Trophoblast cell (in vitro differentiated cells and primary cell): ENCODE data around the gene CDK18.
"Not testable (repeated sequence)": the region's sequence is repeated elsewhere in the genome, so short reads cannot be mapped to it uniquely, and the experiment has no call there.

Experiments used
- DNase-seq, 2 donors: peaks; one replicate each; pipeline ENCODE4 v3.0.0-alpha.2; 2016
- H2AFZ ChIP-seq: 2 replicates; pipeline ENCODE4 v1.6.1; 2013; ENCODE audit warnings: low read length, moderate library complexity, mild to moderate bottlenecking; ENCODE audit not compliant: insufficient read depth, poor library complexity
- H2AK5ac ChIP-seq: 2 replicates; pipeline ENCODE4 v1.6.1; 2013; ENCODE audit warnings: mild to moderate bottlenecking, low read length
- H2BK120ac ChIP-seq: 2 replicates; pipeline ENCODE4 v1.6.1; 2013; ENCODE audit warnings: low read length, mild to moderate bottlenecking, moderate library complexity; ENCODE audit not compliant: insufficient read depth, poor library complexity
- H2BK12ac ChIP-seq: 2 replicates; pipeline ENCODE4 v1.6.1; 2013; ENCODE audit warnings: mild to moderate bottlenecking, low read length, moderate library complexity
- H2BK5ac ChIP-seq: 2 replicates; pipeline ENCODE4 v1.6.1; 2013; ENCODE audit warnings: low read length, low read depth, moderate library complexity, mild to moderate bottlenecking; ENCODE audit not compliant: poor library complexity
- H3K14ac ChIP-seq: 2 replicates; pipeline ENCODE4 v1.6.1; 2013; ENCODE audit warnings: mild to moderate bottlenecking, low read length
- H3K18ac ChIP-seq: 2 replicates; pipeline ENCODE4 v1.6.1; 2013; ENCODE audit warnings: mild to moderate bottlenecking, low read length
- H3K23ac ChIP-seq: 2 replicates; pipeline ENCODE4 v1.6.1; 2013; ENCODE audit warnings: low read length
- H3K27ac ChIP-seq: 2 replicates; pipeline ENCODE4 v1.5.1; 2013; ENCODE audit warnings: low read depth, mild to moderate bottlenecking, inconsistent platforms, low read length, moderate library complexity
- H3K27me3 ChIP-seq: 2 replicates; pipeline ENCODE4 v1.6.1; 2013; ENCODE audit warnings: inconsistent platforms, mild to moderate bottlenecking, low read length, moderate library complexity; ENCODE audit not compliant: insufficient read depth
- H3K36me3 ChIP-seq, 2 experiments: 1 replicate in 1 of 2; 2 replicates in 1 of 2; pipeline ENCODE4 v1.6.1; 2013; ENCODE audit warnings: low read length in 2 of 2, mild to moderate bottlenecking in 2 of 2, moderate library complexity in 1 of 2; ENCODE audit not compliant: insufficient read depth in 2 of 2, control insufficient read depth in 1 of 2
- H3K4ac ChIP-seq: 2 replicates; pipeline ENCODE4 v1.6.1; 2013; ENCODE audit warnings: low read depth, mild to moderate bottlenecking, low read length, moderate library complexity
- H3K4me1 ChIP-seq, 2 experiments: 1 replicate in 1 of 2; 2 replicates in 1 of 2; pipeline ENCODE4 v1.6.1; 2013; ENCODE audit warnings: low read length in 2 of 2, mild to moderate bottlenecking in 2 of 2, moderate library complexity in 1 of 2; ENCODE audit not compliant: insufficient read depth in 2 of 2, control insufficient read depth in 1 of 2
- H3K4me2 ChIP-seq: 2 replicates; pipeline ENCODE4 v1.6.1; 2013; ENCODE audit warnings: inconsistent platforms, mild to moderate bottlenecking, low read length, moderate library complexity
- H3K4me3 ChIP-seq: 2 replicates; pipeline ENCODE4 v1.5.1; 2013; ENCODE audit warnings: mild to moderate bottlenecking, low read depth, low read length, inconsistent platforms
- H3K79me1 ChIP-seq: one replicate; pipeline ENCODE4 v1.6.1; 2013; ENCODE audit warnings: low read length
- H3K79me2 ChIP-seq: 2 replicates; pipeline ENCODE4 v1.6.1; 2013; ENCODE audit warnings: low read length, mild to moderate bottlenecking; ENCODE audit not compliant: control insufficient read depth, insufficient read depth, poor library complexity
- H3K9ac ChIP-seq: 2 replicates; pipeline ENCODE4 v1.6.1; 2013; ENCODE audit warnings: mild to moderate bottlenecking, low read length
- H3K9me3 ChIP-seq: 2 replicates; pipeline ENCODE4 v1.6.1; 2013; ENCODE audit warnings: low read depth, mild to moderate bottlenecking, control low read depth, inconsistent platforms, low read length; ENCODE audit not compliant: insufficient read depth
- H4K12ac ChIP-seq: 2 replicates; pipeline ENCODE4 v1.6.1; 2013; ENCODE audit warnings: low read depth, mild to moderate bottlenecking, low read length, moderate library complexity
- H4K8ac ChIP-seq: 2 replicates; pipeline ENCODE4 v1.6.1; 2013; ENCODE audit warnings: low read depth, mild to moderate bottlenecking, low read length, moderate library complexity
- H4K91ac ChIP-seq: one replicate; pipeline ENCODE4 v1.6.1; 2013; ENCODE audit warnings: low read depth, mild to moderate bottlenecking, low read length, moderate library complexity
- WGBS: extraction: QIAGEN DNeasy Blood & Tissue Kit; methylation state at CpG from one replicate; pipeline ENCODE4 v1.1.7; 2013; ENCODE audit warnings: missing lambda C conversion rate; ENCODE audit not compliant: insufficient read length, insufficient coverage; ENCODE audit errors: extremely low coverage; 5-methylcytosine and 5-hydroxymethylcytosine counted together

CDK18 gene

DNA sequence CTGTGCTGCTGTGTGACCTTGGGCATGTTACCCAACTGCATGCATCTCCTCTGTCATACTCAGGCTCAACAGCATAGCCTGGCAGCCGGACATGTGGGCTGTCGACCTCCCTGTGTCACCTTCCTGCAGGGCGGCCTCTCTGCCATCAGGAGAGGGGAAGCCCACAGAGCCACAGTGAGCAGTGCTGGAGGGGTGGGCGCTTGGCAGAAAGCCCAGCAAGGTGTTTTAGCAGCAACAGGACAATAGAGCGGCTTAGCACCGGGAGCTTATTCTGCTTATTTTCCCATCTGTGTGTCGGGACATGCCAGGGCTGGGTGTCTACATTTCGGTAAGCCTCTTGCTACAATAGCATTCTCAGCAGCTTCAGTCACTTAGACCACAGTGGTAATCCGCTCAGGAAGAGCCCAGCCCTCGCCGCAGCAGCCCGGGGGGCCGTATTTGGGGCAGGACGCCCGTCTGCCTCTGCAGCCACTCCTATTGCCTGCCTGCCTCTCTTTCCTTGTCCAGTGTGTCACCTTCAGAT lies 22.8 kb upstream of the CDK18 start:
- no peak overlapping the region for H3K4me2 ChIP-seq
- H3K79me2 ChIP-seq = no peaks in the 10 kb centered on the region
- no CpG with 5 or more reads among the region's 15 CpGs for WGBS

DNA sequence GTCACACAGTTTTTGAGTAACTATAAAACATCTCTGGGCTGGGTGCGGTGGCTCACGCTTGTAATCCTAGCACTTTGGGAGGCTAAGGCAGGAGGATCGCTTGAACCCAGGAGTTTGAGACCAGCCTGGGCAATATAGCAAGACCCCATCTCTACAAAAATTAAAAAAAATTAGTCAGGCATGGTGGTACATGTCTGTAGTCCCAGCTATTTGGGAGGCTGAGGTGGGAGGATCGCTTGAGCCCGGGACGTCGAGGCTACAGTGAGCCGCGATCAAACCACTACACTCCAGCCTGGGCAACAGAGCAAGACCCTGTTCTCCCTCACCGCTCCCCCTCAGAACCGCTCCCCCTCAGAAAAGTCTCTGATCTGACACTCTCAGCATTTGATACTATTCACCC lies 21.9 kb upstream of the CDK18 start:
- not testable (repeated sequence) for H3K14ac ChIP-seq, H3K9ac ChIP-seq, H3K18ac ChIP-seq, H2BK12ac ChIP-seq, H3K23ac ChIP-seq, H3K36me3 ChIP-seq, H2AFZ ChIP-seq, H4K12ac ChIP-seq, H3K27ac ChIP-seq, H4K91ac ChIP-seq, H3K4me1 ChIP-seq, H2BK120ac ChIP-seq, DNase-seq, H4K8ac ChIP-seq, H2AK5ac ChIP-seq, H3K79me2 ChIP-seq, H3K4ac ChIP-seq, H3K4me3 ChIP-seq, H3K4me2 ChIP-seq, H2BK5ac ChIP-seq, H3K27me3 ChIP-seq, H3K9me3 ChIP-seq, H3K79me1 ChIP-seq
- no CpG with 5 or more reads among the region's 11 CpGs for WGBS

More for the DNA sequence above, 22.8 kb upstream of the CDK18 start:
- no peak overlapping the region for H3K4ac ChIP-seq
- H2BK120ac ChIP-seq = no peak overlapping the region
- H2BK5ac ChIP-seq = no peak overlapping the region
- DNase-seq = no peak
- no peaks in the 10 kb centered on the region for H3K36me3 ChIP-seq
- H3K9ac ChIP-seq = no peak overlapping the region
- H3K9me3 ChIP-seq = no peaks in the 10 kb centered on the region
- no peak overlapping the region for H4K12ac ChIP-seq
- H2BK12ac ChIP-seq = no peak overlapping the region
- H3K4me1 ChIP-seq = no peaks in the 10 kb centered on the region
- no peak overlapping the region for H3K14ac ChIP-seq
- H3K4me3 ChIP-seq = no peak overlapping the region
- H3K27ac ChIP-seq = no peak overlapping the region
- H3K27me3 ChIP-seq = no peaks in the 10 kb centered on the region
- H4K8ac ChIP-seq = no peak overlapping the region
- no peak overlapping the region for H2AK5ac ChIP-seq
- H3K18ac ChIP-seq = no peak overlapping the region
- no peak overlapping the region for H2AFZ ChIP-seq
- no peak overlapping the region for H3K23ac ChIP-seq
- H4K91ac ChIP-seq = no peak overlapping the region
- no peaks in the 10 kb centered on the region for H3K79me1 ChIP-seq

DNA sequence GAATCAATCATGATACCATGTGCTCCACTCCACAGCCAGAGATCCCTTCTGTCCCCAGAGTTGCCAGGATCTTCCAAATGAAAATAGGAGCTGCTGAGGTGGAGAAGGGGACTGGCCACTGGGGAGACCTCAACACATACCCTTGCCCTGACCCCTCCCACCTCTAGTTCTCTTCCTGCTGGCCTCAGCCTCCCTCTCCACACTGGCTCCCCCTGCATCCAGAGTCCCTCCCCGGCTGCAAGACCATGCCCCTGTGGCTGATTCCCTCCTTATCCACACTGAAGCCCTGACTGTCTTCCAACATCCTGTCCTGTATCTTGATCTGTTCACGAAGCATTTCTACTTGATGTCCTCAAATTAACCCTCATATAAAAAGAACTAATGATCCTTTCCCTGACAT lies 21.1 kb upstream of the CDK18 start:
- no peaks in the 10 kb centered on the region for H3K9me3 ChIP-seq
- H3K36me3 ChIP-seq = no peaks in the 10 kb centered on the region
- no peak for DNase-seq
- H3K4me2 ChIP-seq = no peak overlapping the region
- H3K79me2 ChIP-seq = no peaks in the 10 kb centered on the region
- no peak overlapping the region for H3K18ac ChIP-seq
- no peaks in the 10 kb centered on the region for H3K27me3 ChIP-seq
- no peak overlapping the region for H3K9ac ChIP-seq
- no CpG with 5 or more reads among the region's 2 CpGs for WGBS
- H2AK5ac ChIP-seq = no peak overlapping the region
- H2BK5ac ChIP-seq = no peak overlapping the region
- no peak overlapping the region for H4K8ac ChIP-seq
- no peaks in the 10 kb centered on the region for H3K4me1 ChIP-seq
- H3K23ac ChIP-seq = no peak overlapping the region
- H2AFZ ChIP-seq = no peak overlapping the region
- H3K4ac ChIP-seq = no peak overlapping the region
- H3K14ac ChIP-seq = no peak overlapping the region
- no peak overlapping the region for H4K12ac ChIP-seq
- H3K79me1 ChIP-seq = no peaks in the 10 kb centered on the region
- no peak overlapping the region for H3K27ac ChIP-seq
- no peak overlapping the region for H4K91ac ChIP-seq
- no peak overlapping the region for H2BK12ac ChIP-seq
- H2BK120ac ChIP-seq = no peak overlapping the region
- no peak overlapping the region for H3K4me3 ChIP-seq

DNA sequence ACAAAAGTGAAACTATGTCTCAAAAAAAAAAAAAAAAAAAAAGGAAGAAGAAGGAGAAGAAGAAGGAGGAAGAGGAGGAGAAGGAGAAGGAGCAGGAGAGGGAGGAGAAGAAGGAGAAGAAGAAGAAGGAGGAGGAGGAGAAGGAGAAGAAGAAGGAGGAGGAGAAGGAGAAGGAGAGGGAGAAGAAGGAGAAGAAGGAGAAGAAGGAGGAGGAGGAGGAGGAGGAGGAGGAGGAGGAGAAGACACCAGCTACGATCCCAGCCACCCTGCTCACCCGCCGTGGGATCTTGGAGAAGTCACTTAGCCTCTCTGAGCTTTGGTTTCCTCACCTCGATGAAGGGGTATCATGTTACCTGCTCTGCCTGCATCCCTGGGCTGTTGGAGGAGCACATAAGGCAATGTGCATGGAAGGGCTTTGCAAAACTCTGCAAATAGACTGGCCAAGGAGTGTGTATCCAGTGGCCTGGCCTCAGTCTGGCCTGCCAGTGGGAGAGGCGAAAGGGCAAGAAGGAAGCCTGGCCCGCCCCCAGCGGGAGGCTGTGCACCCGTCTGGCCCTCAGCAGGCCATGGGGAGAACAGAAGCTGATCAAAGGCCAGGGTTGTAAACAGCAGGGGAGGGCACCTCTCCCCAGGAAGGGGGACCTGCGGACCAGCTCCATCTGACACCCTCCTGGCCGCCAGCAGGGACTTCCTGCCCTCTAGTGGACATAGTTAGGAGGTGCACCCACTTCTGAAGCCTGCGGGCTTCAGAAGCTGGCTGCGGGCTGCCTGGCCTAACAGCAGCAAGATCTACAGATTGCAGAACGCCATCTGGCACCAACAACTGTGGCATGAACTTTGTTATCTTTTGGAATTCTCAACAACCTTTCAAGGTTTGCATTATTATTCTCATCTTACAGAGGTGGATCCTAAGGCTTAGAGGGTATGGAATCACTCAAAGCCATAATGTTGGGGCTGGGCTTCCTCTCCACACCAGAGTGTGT lies 19.2 kb upstream of the CDK18 start:
- Histone ChIP-seq H3K27me3 (no peaks in the 10 kb centered on the region), H3K14ac (no peak overlapping the region), H4K8ac (no peak overlapping the region), H3K79me2 (no peaks in the 10 kb centered on the region), H3K4me3 (no peak overlapping the region), H3K27ac (no peak overlapping the region), H3K9ac (no peak overlapping the region), H3K36me3 (no peaks in the 10 kb centered on the region), H3K4ac (no peak overlapping the region), H3K18ac (no peak overlapping the region), H2BK120ac (no peak overlapping the region), H4K91ac (no peak overlapping the region), H3K4me1 (peaks cover 0 to 2% of the 10 kb centered on the region in 2 experiments), H2BK5ac (no peak overlapping the region), H3K9me3 (no peaks in the 10 kb centered on the region), H4K12ac (no peak overlapping the region), H3K23ac (no peak overlapping the region), H2AK5ac (no peak overlapping the region), H3K4me2 (no peak overlapping the region), H2AFZ (no peak overlapping the region), H2BK12ac (no peak overlapping the region), H3K79me1 (peaks cover 2% of the 10 kb centered on the region)
- no CpG with 5 or more reads among the region's 13 CpGs for WGBS
- peak; percentile 85 to 94 for DNase-seq
